KMS-11 (cell line): ENCODE results near the gene GRIA4.

Experiments
- H2AFZ ChIP-seq: fragments of 200-600 bp; sonication (generic); 2 replicates; pipeline ENCODE4 v1.6.1; 2016; ENCODE audit warnings: antibody characterized with exemption, mixed run types, low read depth
- H3K27ac ChIP-seq: fragments of 200-600 bp; sonication (generic); 2 replicates; pipeline ENCODE4 v1.6.1; 2016; ENCODE audit warnings: mild to moderate bottlenecking, mixed run types
- H3K27me3 ChIP-seq: fragments of 200-600 bp; sonication (generic); 2 replicates; pipeline ENCODE4 v1.6.1; 2017; ENCODE audit warnings: mild to moderate bottlenecking, low read depth, mixed run types, moderate library complexity; ENCODE audit not compliant: insufficient read depth
- H3K36me3 ChIP-seq: fragments of 200-600 bp; sonication (generic); 2 replicates; pipeline ENCODE4 v1.6.1; 2017; ENCODE audit warnings: mild to moderate bottlenecking, mixed run types; ENCODE audit not compliant: insufficient read depth
- H3K4me1 ChIP-seq: fragments of 200-600 bp; sonication (generic); 2 replicates; pipeline ENCODE4 v1.6.1; 2016; ENCODE audit warnings: mild to moderate bottlenecking, low read depth, mixed run types; ENCODE audit not compliant: poor library complexity, severe bottlenecking
- H3K4me2 ChIP-seq: fragments of 200-600 bp; sonication (generic); 2 replicates; pipeline ENCODE4 v1.7.0; 2016; ENCODE audit warnings: mild to moderate bottlenecking, mixed run types
- H3K4me3 ChIP-seq: fragments of 200-600 bp; sonication (generic); IDR thresholded peaks from 2 replicates; pipeline ENCODE4 v1.6.1; 2017; ENCODE audit warnings: low read depth, low read length, mixed read lengths; ENCODE audit not compliant: insufficient read depth
- H3K79me2 ChIP-seq: fragments of 200-600 bp; sonication (generic); 2 replicates; pipeline ENCODE4 v1.6.1; 2016; ENCODE audit warnings: low read depth, mixed run types; ENCODE audit not compliant: insufficient read depth
- H3K9ac ChIP-seq: fragments of 200-600 bp; sonication (generic); 2 replicates; pipeline ENCODE4 v1.6.1; 2016; ENCODE audit warnings: mild to moderate bottlenecking, mixed run types
- H4K20me1 ChIP-seq: fragments of 200-600 bp; sonication (generic); 2 replicates; pipeline ENCODE4 v1.6.1; 2016; ENCODE audit warnings: mild to moderate bottlenecking, mixed run types; ENCODE audit not compliant: insufficient read depth
- CTCF ChIP-seq: fragments of 200-600 bp; sonication (generic); conservative IDR thresholded peaks from 2 replicates; pipeline ENCODE4 v1.6.1; 2017; ENCODE audit warnings: low read depth, mild to moderate bottlenecking, antibody characterized with exemption, low read length, moderate library complexity, mixed read lengths

GRIA4 gene

GRCh38 chr11:105738986-105739795, 129.3 kb downstream of the GRIA4 start:
- Histone ChIP-seq H3K4me3 (no peak overlapping the region), H3K9ac (no peak overlapping the region)

GRCh38 chr11:105740164-105740903, 130.5 kb downstream of the GRIA4 start:
- no peaks in the 10 kb centered on the region for H3K4me1 ChIP-seq
- no peaks in the 10 kb centered on the region for H3K27me3 ChIP-seq
- no peak for TF ChIP-seq CTCF
- no peak overlapping the region for H3K4me3 ChIP-seq
- H3K36me3 ChIP-seq: no peaks in the 10 kb centered on the region
- H2AFZ ChIP-seq: no peak overlapping the region
- no peak overlapping the region for H3K27ac ChIP-seq
- no peak overlapping the region for H3K4me2 ChIP-seq
- H3K9ac ChIP-seq: no peak overlapping the region
- no peaks in the 10 kb centered on the region for H3K79me2 ChIP-seq
- no peaks in the 10 kb centered on the region for H4K20me1 ChIP-seq

More at GRCh38 chr11:105738986-105739795, 129.3 kb downstream of the GRIA4 start:
- H3K36me3 ChIP-seq: no peaks in the 10 kb centered on the region
- TF ChIP-seq CTCF: no peak
- no peaks in the 10 kb centered on the region for H3K79me2 ChIP-seq
- H3K27ac ChIP-seq: no peak overlapping the region
- no peaks in the 10 kb centered on the region for H3K27me3 ChIP-seq
- H4K20me1 ChIP-seq: no peaks in the 10 kb centered on the region
- H3K4me1 ChIP-seq: no peaks in the 10 kb centered on the region
- no peak overlapping the region for H2AFZ ChIP-seq
- H3K4me2 ChIP-seq: no peak overlapping the region

- H3K36me3 ChIP-seq: no peaks in the 10 kb centered on the region
- H3K4me2 ChIP-seq: no peak overlapping the region
- no peaks in the 10 kb centered on the region for H3K79me2 ChIP-seq
- H2AFZ ChIP-seq: no peak overlapping the region
- no peak for TF ChIP-seq CTCF
- no peak overlapping the region for H3K9ac ChIP-seq
- H3K4me1 ChIP-seq: no peaks in the 10 kb centered on the region
- H3K27me3 ChIP-seq: no peaks in the 10 kb centered on the region
- H4K20me1 ChIP-seq: no peaks in the 10 kb centered on the region
- H3K27ac ChIP-seq: no peak overlapping the region
- H3K4me3 ChIP-seq: no peak overlapping the region
Observed at GRCh38 chr11:105741488-105742020, 131.7 kb downstream of the GRIA4 start.

GRCh38 chr11:105754260-105754659, 144.4 kb downstream of the GRIA4 start:
- Histone ChIP-seq H3K27ac (no peak overlapping the region), H3K4me2 (no peak overlapping the region), H3K79me2 (no peaks in the 10 kb centered on the region), H3K9ac (no peak overlapping the region), H3K4me3 (no peak overlapping the region), H4K20me1 (no peaks in the 10 kb centered on the region), H2AFZ (no peak overlapping the region), H3K36me3 (no peaks in the 10 kb centered on the region), H3K4me1 (no peaks in the 10 kb centered on the region), H3K27me3 (no peaks in the 10 kb centered on the region)
- no peak for TF ChIP-seq CTCF
